Measurements from ENCODE around the gene CHST11.
"Not testable (repeated sequence)": the region's sequence is repeated elsewhere in the genome, so short reads cannot be mapped to it uniquely, and the experiment has no call there.

The CHST11 gene

GRCh38 chr12:104560881-104561280 lies 104.1 kb downstream of the CHST11 start:
- no peak for TF ChIP-seq CTCF (IDR thresholded peaks at IDR 0.05; ENCODE audit: borderline replicate concordance, control extremely low read depth, extremely low read depth, insufficient read depth, missing control alignments)
- DNase-seq (ENCODE audit: low spot score), result no peak
- in situ Hi-C loops (cut with MboI; ENCODE audit: low sequenced_read_pairs, unreplicated experiment), result no loop called here

- in situ Hi-C loops (cut with MboI; ENCODE audit: low sequenced_read_pairs, unreplicated experiment), result no loop called here
- no peak for TF ChIP-seq CTCF (IDR thresholded peaks at IDR 0.05; ENCODE audit: borderline replicate concordance, control extremely low read depth, extremely low read depth, insufficient read depth, missing control alignments)
- no peak for DNase-seq (ENCODE audit: low spot score)
Measured at GRCh38 chr12:104562763-104563162, 106.0 kb downstream of the CHST11 start.

GRCh38 chr12:104564662-104565061 lies 107.9 kb downstream of the CHST11 start:
- DNase-seq (ENCODE audit: low spot score); in situ Hi-C loops (cut with MboI; ENCODE audit: low sequenced_read_pairs, unreplicated experiment): not testable (repeated sequence)

- TF ChIP-seq CTCF (IDR thresholded peaks at IDR 0.05; ENCODE audit: borderline replicate concordance, control extremely low read depth, extremely low read depth, insufficient read depth, missing control alignments), result no peak
- DNase-seq (ENCODE audit: low spot score), result no peak
- in situ Hi-C loops (cut with MboI; ENCODE audit: low sequenced_read_pairs, unreplicated experiment), result no loop called here
Measured at GRCh38 chr12:104565606-104566243, 109.0 kb downstream of the CHST11 start.

GRCh38 chr12:104566244-104566993 lies 109.7 kb downstream of the CHST11 start:
- in situ Hi-C loops (cut with MboI; ENCODE audit: low sequenced_read_pairs, unreplicated experiment), result no loop called here
- no peak for DNase-seq (ENCODE audit: low spot score)
- no peak for TF ChIP-seq CTCF (IDR thresholded peaks at IDR 0.05; ENCODE audit: borderline replicate concordance, control extremely low read depth, extremely low read depth, insufficient read depth, missing control alignments)

GRCh38 chr12:104567832-104568486 lies 111.2 kb downstream of the CHST11 start:
- no peak for DNase-seq (ENCODE audit: low spot score)
- in situ Hi-C loops (cut with MboI; ENCODE audit: low sequenced_read_pairs, unreplicated experiment), result no loop called here
- TF ChIP-seq CTCF (IDR thresholded peaks at IDR 0.05; ENCODE audit: borderline replicate concordance, control extremely low read depth, extremely low read depth, insufficient read depth, missing control alignments), result no peak

GRCh38 chr12:104568487-104568868 lies 111.7 kb downstream of the CHST11 start:
- in situ Hi-C loops (cut with MboI; ENCODE audit: low sequenced_read_pairs, unreplicated experiment), result no loop called here

More at GRCh38 chr12:104568487-104568868, 111.7 kb downstream of the CHST11 start:
- TF ChIP-seq CTCF (IDR thresholded peaks at IDR 0.05; ENCODE audit: borderline replicate concordance, control extremely low read depth, extremely low read depth, insufficient read depth, missing control alignments), result no peak
- no peak for DNase-seq (ENCODE audit: low spot score)
